K562 (cell line): Measurements from ENCODE around the gene DPPA2.

Source experiments
- BRCA1 ChIP-seq, 2 experiments: fragments of 450-650 bp in 1 of 2; sonication (generic) in 1 of 2; formaldehyde crosslinking in 1 of 2; IDR thresholded peaks; 2 replicates each; pipeline versions ENCODE4 v1.5.0 to v1.6.1; 2017 to 2020; ENCODE audit warnings: mild to moderate bottlenecking in 1 of 2, missing genetic modification reagents in 1 of 2
- EHMT2 ChIP-seq: fragments of 450-650 bp; IDR thresholded peaks from 2 replicates; pipeline ENCODE4 v1.6.1; 2018; ENCODE audit warnings: antibody characterized with exemption
- EP300 ChIP-seq: IDR thresholded peaks from 2 replicates; pipeline ENCODE4 v1.6.1; 2012; ENCODE audit warnings: low read length, improper control_type of control experiment
- RAD21 ChIP-seq, 2 experiments: fragments of 250-450 bp in 1 of 2; fragments of 450-650 bp in 1 of 2; sonication (Bioruptor Pico) in 1 of 2; formaldehyde crosslinking in 1 of 2; IDR thresholded peaks in 1 of 2; conservative IDR thresholded peaks in 1 of 2; 2 replicates each; pipeline versions ENCODE4 v1.4.0 to v1.8.0; 2020 to 2022; ENCODE audit warnings: mild to moderate bottlenecking in 2 of 2, moderate library complexity in 1 of 2
- RBM25 ChIP-seq: fragments of 200-400 bp; formaldehyde crosslinking; IDR thresholded peaks from 2 replicates; pipeline ENCODE4 v1.6.1; 2018; ENCODE audit warnings: low read length, low read depth, moderate library complexity; ENCODE audit not compliant: severe bottlenecking
- RNF219 ChIP-seq: fragments of 250-450 bp; sonication (Bioruptor Pico); IDR thresholded peaks from 2 replicates; pipeline ENCODE4 v1.5.0; 2022; ENCODE audit warnings: mild to moderate bottlenecking
- ZFX ChIP-seq: sonication (generic); formaldehyde crosslinking; IDR thresholded peaks from 2 replicates; pipeline ENCODE4 v1.8.0; 2022; ENCODE audit warnings: mild to moderate bottlenecking, missing genetic modification reagents, moderate library complexity
- ZNF76 ChIP-seq: fragments of 250-450 bp; sonication (Bioruptor Pico); IDR thresholded peaks from 2 replicates; pipeline ENCODE4 v1.4.0; 2020; ENCODE audit warnings: mild to moderate bottlenecking, moderate library complexity, borderline replicate concordance
- TF ChIP-seq, protein P1 (sequence below): sonication (generic); formaldehyde crosslinking; IDR thresholded peaks from 2 replicates; pipeline ENCODE4 v1.8.1; 2022; ENCODE audit warnings: missing genetic modification reagents
- TF ChIP-seq, protein P2 (sequence below), 2 experiments: fragments of 450-650 bp; formaldehyde crosslinking in 1 of 2; IDR thresholded peaks; 2 replicates each; pipeline versions ENCODE4 v1.4.0 to v1.6.1; 2014 to 2020; ENCODE audit warnings: mild to moderate bottlenecking in 2 of 2, borderline replicate concordance in 1 of 2, low read depth in 1 of 2
- TF ChIP-seq, protein P3 (sequence below): fragments of 200-800 bp; sonication (Bioruptor generic); IDR thresholded peaks from 2 replicates; pipeline ENCODE4 v1.6.1; 2016; ENCODE audit warnings: missing genetic modification characterization, missing compliant biosample characterization

- TF ChIP-seq ZFX (CRISPR knock-in tag) (no peak), RAD21 (CRISPR knock-in tag; conservative IDR thresholded peaks at IDR 0.05 in 1 of 2, IDR thresholded peaks at IDR 0.05 in 1 of 2) (no peak), EHMT2 (no peak), ZNF76 (CRISPR knock-in tag) (no peak), RNF219 (CRISPR knock-in tag) (no peak), EP300 (no peak), RBM25 (no peak), BRCA1 (IDR thresholded peaks at IDR 0.05) (no peak), BRCA1 (CRISPR knock-in tag; IDR thresholded peaks at IDR 0.05) (no peak)
- TF ChIP-seq, protein P1, sequence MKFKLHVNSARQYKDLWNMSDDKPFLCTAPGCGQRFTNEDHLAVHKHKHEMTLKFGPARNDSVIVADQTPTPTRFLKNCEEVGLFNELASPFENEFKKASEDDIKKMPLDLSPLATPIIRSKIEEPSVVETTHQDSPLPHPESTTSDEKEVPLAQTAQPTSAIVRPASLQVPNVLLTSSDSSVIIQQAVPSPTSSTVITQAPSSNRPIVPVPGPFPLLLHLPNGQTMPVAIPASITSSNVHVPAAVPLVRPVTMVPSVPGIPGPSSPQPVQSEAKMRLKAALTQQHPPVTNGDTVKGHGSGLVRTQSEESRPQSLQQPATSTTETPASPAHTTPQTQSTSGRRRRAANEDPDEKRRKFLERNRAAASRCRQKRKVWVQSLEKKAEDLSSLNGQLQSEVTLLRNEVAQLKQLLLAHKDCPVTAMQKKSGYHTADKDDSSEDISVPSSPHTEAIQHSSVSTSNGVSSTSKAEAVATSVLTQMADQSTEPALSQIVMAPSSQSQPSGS (CRISPR knock-in tag), result no peak
- TF ChIP-seq, protein P2, sequence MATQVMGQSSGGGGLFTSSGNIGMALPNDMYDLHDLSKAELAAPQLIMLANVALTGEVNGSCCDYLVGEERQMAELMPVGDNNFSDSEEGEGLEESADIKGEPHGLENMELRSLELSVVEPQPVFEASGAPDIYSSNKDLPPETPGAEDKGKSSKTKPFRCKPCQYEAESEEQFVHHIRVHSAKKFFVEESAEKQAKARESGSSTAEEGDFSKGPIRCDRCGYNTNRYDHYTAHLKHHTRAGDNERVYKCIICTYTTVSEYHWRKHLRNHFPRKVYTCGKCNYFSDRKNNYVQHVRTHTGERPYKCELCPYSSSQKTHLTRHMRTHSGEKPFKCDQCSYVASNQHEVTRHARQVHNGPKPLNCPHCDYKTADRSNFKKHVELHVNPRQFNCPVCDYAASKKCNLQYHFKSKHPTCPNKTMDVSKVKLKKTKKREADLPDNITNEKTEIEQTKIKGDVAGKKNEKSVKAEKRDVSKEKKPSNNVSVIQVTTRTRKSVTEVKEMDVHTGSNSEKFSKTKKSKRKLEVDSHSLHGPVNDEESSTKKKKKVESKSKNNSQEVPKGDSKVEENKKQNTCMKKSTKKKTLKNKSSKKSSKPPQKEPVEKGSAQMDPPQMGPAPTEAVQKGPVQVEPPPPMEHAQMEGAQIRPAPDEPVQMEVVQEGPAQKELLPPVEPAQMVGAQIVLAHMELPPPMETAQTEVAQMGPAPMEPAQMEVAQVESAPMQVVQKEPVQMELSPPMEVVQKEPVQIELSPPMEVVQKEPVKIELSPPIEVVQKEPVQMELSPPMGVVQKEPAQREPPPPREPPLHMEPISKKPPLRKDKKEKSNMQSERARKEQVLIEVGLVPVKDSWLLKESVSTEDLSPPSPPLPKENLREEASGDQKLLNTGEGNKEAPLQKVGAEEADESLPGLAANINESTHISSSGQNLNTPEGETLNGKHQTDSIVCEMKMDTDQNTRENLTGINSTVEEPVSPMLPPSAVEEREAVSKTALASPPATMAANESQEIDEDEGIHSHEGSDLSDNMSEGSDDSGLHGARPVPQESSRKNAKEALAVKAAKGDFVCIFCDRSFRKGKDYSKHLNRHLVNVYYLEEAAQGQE (IDR thresholded peaks at IDR 0.05; ENCODE audit: borderline replicate concordance), result no peak
- TF ChIP-seq, protein P2 (CRISPR knock-in tag; IDR thresholded peaks at IDR 0.05; ENCODE audit: low read depth), result no peak
- TF ChIP-seq, protein P3, sequence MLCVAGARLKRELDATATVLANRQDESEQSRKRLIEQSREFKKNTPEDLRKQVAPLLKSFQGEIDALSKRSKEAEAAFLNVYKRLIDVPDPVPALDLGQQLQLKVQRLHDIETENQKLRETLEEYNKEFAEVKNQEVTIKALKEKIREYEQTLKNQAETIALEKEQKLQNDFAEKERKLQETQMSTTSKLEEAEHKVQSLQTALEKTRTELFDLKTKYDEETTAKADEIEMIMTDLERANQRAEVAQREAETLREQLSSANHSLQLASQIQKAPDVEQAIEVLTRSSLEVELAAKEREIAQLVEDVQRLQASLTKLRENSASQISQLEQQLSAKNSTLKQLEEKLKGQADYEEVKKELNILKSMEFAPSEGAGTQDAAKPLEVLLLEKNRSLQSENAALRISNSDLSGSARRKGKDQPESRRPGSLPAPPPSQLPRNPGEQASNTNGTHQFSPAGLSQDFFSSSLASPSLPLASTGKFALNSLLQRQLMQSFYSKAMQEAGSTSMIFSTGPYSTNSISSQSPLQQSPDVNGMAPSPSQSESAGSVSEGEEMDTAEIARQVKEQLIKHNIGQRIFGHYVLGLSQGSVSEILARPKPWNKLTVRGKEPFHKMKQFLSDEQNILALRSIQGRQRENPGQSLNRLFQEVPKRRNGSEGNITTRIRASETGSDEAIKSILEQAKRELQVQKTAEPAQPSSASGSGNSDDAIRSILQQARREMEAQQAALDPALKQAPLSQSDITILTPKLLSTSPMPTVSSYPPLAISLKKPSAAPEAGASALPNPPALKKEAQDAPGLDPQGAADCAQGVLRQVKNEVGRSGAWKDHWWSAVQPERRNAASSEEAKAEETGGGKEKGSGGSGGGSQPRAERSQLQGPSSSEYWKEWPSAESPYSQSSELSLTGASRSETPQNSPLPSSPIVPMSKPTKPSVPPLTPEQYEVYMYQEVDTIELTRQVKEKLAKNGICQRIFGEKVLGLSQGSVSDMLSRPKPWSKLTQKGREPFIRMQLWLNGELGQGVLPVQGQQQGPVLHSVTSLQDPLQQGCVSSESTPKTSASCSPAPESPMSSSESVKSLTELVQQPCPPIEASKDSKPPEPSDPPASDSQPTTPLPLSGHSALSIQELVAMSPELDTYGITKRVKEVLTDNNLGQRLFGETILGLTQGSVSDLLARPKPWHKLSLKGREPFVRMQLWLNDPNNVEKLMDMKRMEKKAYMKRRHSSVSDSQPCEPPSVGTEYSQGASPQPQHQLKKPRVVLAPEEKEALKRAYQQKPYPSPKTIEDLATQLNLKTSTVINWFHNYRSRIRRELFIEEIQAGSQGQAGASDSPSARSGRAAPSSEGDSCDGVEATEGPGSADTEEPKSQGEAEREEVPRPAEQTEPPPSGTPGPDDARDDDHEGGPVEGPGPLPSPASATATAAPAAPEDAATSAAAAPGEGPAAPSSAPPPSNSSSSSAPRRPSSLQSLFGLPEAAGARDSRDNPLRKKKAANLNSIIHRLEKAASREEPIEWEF (CRISPR knock-in tag), result no peak
These were observed 37.8 kb downstream of the DPPA2 start for GRCh38 chr3:109278546-109278945.
